Tibial artery (tissue), 4 donors: ENCODE data around the gene AURKB.

Experiments
- DNase-seq, 2 donors: peaks; one replicate each; pipeline ENCODE4 v3.0.0-alpha.2; 2019
- H3K27ac ChIP-seq, 2 donors: fragments of 200-600 bp; sonication (generic) in 1 of 2; 1 replicate in 1 of 2; 2 replicates in 1 of 2; pipeline ENCODE4 v1.5.1; 2018 to 2019; ENCODE audit warnings: mild to moderate bottlenecking in 1 of 2
- H3K27me3 ChIP-seq, 2 donors: fragments of 200-600 bp; sonication (generic) in 1 of 2; one replicate each; pipeline versions ENCODE4 v1.5.1 to v1.6.0; 2016 to 2019
- H3K36me3 ChIP-seq, 3 donors: fragments of 200-600 bp; sonication (generic) in 2 of 3; one replicate each; pipeline ENCODE4 v1.5.1; 2016 to 2019; ENCODE audit warnings: mild to moderate bottlenecking in 2 of 3
- H3K4me1 ChIP-seq, 4 donors: fragments of 200-600 bp; sonication (generic) in 2 of 4; 1 replicate in 3 of 4; 2 replicates in 1 of 4; pipeline ENCODE4 v1.5.1; 2016 to 2019
- H3K4me3 ChIP-seq, 2 donors: fragments of 200-600 bp; sonication (generic) in 1 of 2; 1 replicate in 1 of 2; 2 replicates in 1 of 2; pipeline ENCODE4 v1.5.1; 2018 to 2019; ENCODE audit warnings: mild to moderate bottlenecking in 2 of 2
- H3K9me3 ChIP-seq, 3 donors: fragments of 200-600 bp; sonication (generic) in 1 of 3; one replicate each; pipeline ENCODE4 v1.5.1; 2016 to 2019
- CTCF ChIP-seq, 2 experiments: fragments of 200-600 bp in 1 of 2; fragments of 450-650 bp in 1 of 2; IDR thresholded peaks; one replicate each; pipeline ENCODE4 v1.5.1; 2017 to 2019; ENCODE audit warnings: antibody characterized with exemption in 2 of 2, mild to moderate bottlenecking in 1 of 2, moderate library complexity in 1 of 2
- intact Hi-C: fragments of 100-400 bp; cut with DNase I; formaldehyde crosslinking; loops from one replicate; pipeline ENCODE4 v1.15.0; 2023; ENCODE audit warnings: low total_unique reads

Gene AURKB

GRCh38 chr17:8234361-8235270, 24.2 kb upstream of the AURKB start:
- Histone ChIP-seq H3K4me1 (no peaks in the 10 kb centered on the region), H3K4me3 (no peak overlapping the region), H3K27ac (no peak overlapping the region), H3K9me3 (no peaks in the 10 kb centered on the region), H3K36me3 (peaks cover 87 to 100% (median 93%) of the 10 kb centered on the region in 3 donors), H3K27me3 (no peaks in the 10 kb centered on the region)
- intact Hi-C loops = no loop called here
- no peak for TF ChIP-seq CTCF (IDR thresholded peaks at IDR 0.05)
- DNase-seq = no peak

GRCh38 chr17:8231701-8232100, 21.3 kb upstream of the AURKB start:
- DNase-seq = no peak
- TF ChIP-seq CTCF (IDR thresholded peaks at IDR 0.05) = no peak
- H3K27ac ChIP-seq = no peak overlapping the region

GRCh38 chr17:8227238-8227581, 16.8 kb upstream of the AURKB start:
- peak overlapping the region; percentile 46 to 65 for H3K27ac ChIP-seq
- H3K27me3 ChIP-seq = no peaks in the 10 kb centered on the region
- DNase-seq = no peak
- no peaks in the 10 kb centered on the region for H3K9me3 ChIP-seq
- TF ChIP-seq CTCF (IDR thresholded peaks at IDR 0.05) = no peak
- H3K4me1 ChIP-seq = peaks cover 0 to 36% (median 14%) of the 10 kb centered on the region in 4 donors
- intact Hi-C loops = no loop called here
- H3K4me3 ChIP-seq = peak overlapping the region; percentile 30 to 42
- H3K36me3 ChIP-seq = peaks cover 48 to 50% (median 49%) of the 10 kb centered on the region in 3 donors

More at GRCh38 chr17:8231701-8232100, 21.3 kb upstream of the AURKB start:
- Histone ChIP-seq H3K27me3 (no peaks in the 10 kb centered on the region), H3K4me1 (peaks cover 0 to 11% (median 3%) of the 10 kb centered on the region in 4 donors), H3K36me3 (peaks cover 90 to 95% (median 92%) of the 10 kb centered on the region in 3 donors), H3K9me3 (no peaks in the 10 kb centered on the region), H3K4me3 (no peak overlapping the region)
- intact Hi-C loops = no loop called here

- intact Hi-C loops = no loop called here
- DNase-seq = peak; percentile 83 to 92
- H3K36me3 ChIP-seq = peaks cover 43 to 45% (median 44%) of the 10 kb centered on the region in 3 donors
Measured at GRCh38 chr17:8226536-8227237, 16.3 kb upstream of the AURKB start.

More at GRCh38 chr17:8226536-8227237, 16.3 kb upstream of the AURKB start:
- H3K9me3 ChIP-seq = no peaks in the 10 kb centered on the region
- H3K4me1 ChIP-seq = peaks cover 0 to 36% (median 14%) of the 10 kb centered on the region in 4 donors
- no peaks in the 10 kb centered on the region for H3K27me3 ChIP-seq
- H3K4me3 ChIP-seq = peak overlapping the region; percentile 30 to 42
- TF ChIP-seq CTCF (IDR thresholded peaks at IDR 0.05) = no peak
- H3K27ac ChIP-seq = peak overlapping the region; percentile 46 to 65
